ENCODE measurements around the gene TGFBR2. TPM values are rescaled to one million over a fixed set of nuclear protein-coding genes. Genes with fewer than 3 reads are reported as not detected.

Gene TGFBR2
- total RNA-seq, 1 donor from 2014 or later: 39.9 TPM

- no peaks in the 10 kb centered on the region for H3K27me3 Mint-ChIP-seq (ENCODE audit: low read depth, unreplicated experiment)
- H3K9ac ChIP-seq (ENCODE audit: low read length): no peak overlapping the region
- H2AFZ ChIP-seq (ENCODE audit: low read depth, low read length): no peak overlapping the region
- no peak for DNase-seq (ENCODE audit: low read depth)
- no peak overlapping the region for H3K4me3 ChIP-seq (ENCODE audit: insufficient read depth, low read depth, low read length)
- no peaks in the 10 kb centered on the region for H3K27me3 ChIP-seq (ENCODE audit: insufficient read depth, low read length)
- no peaks in the 10 kb centered on the region for H3K9me3 ChIP-seq (ENCODE audit: insufficient read depth, low read depth, low read length)
- no peaks in the 10 kb centered on the region for H3K9me3 Mint-ChIP-seq (ENCODE audit: unreplicated experiment)
- peak overlapping the region; percentile 20 for H3K27ac Mint-ChIP-seq (ENCODE audit: unreplicated experiment)
- TF ChIP-seq EZH2 (IDR thresholded peaks at IDR 0.05; ENCODE audit: insufficient read depth, low read length) (no peak), CTCF (IDR thresholded peaks at IDR 0.05; ENCODE audit: insufficient read depth, low read depth, low read length) (no peak)
- H4K20me1 ChIP-seq (ENCODE audit: insufficient read depth, low read length): peaks cover 54% of the 10 kb centered on the region
- peaks cover 18% of the 10 kb centered on the region for H3K4me1 ChIP-seq (ENCODE audit: insufficient read depth, low read length)
- no peak overlapping the region for H3K4me2 ChIP-seq (ENCODE audit: low read length)
- peaks cover 98% of the 10 kb centered on the region for H3K79me2 ChIP-seq (ENCODE audit: insufficient read depth, low read length)
- peaks cover 5% of the 10 kb centered on the region for H3K36me3 Mint-ChIP-seq (ENCODE audit: low read depth, unreplicated experiment)
- H3K4me1 Mint-ChIP-seq (ENCODE audit: low read depth, unreplicated experiment): peaks cover 43% of the 10 kb centered on the region
- H3K36me3 ChIP-seq (ENCODE audit: insufficient read depth, low read length): no peaks in the 10 kb centered on the region
- no peak overlapping the region for H3K27ac ChIP-seq (ENCODE audit: low read depth, low read length)
- no peak for FAIRE-seq
- H3K4me3 Mint-ChIP-seq (ENCODE audit: unreplicated experiment): no peak overlapping the region
Observed at GRCh38 chr3:30617653-30618052, 11.3 kb downstream of the TGFBR2 start.

- H3K9me3 Mint-ChIP-seq (ENCODE audit: unreplicated experiment): no peaks in the 10 kb centered on the region
- Histone ChIP-seq H3K9ac (ENCODE audit: low read length) (no peak overlapping the region), H3K27me3 (ENCODE audit: insufficient read depth, low read length) (no peaks in the 10 kb centered on the region), H3K4me2 (ENCODE audit: low read length) (no peak overlapping the region), H3K4me3 (ENCODE audit: insufficient read depth, low read depth, low read length) (no peak overlapping the region), H3K4me1 (ENCODE audit: insufficient read depth, low read length) (peaks cover 25% of the 10 kb centered on the region), H3K79me2 (ENCODE audit: insufficient read depth, low read length) (peaks cover 98% of the 10 kb centered on the region), H3K27ac (ENCODE audit: low read depth, low read length) (no peak overlapping the region), H3K36me3 (ENCODE audit: insufficient read depth, low read length) (peaks cover under 1% of the 10 kb centered on the region), H2AFZ (ENCODE audit: low read depth, low read length) (no peak overlapping the region), H3K9me3 (ENCODE audit: insufficient read depth, low read depth, low read length) (no peaks in the 10 kb centered on the region), H4K20me1 (ENCODE audit: insufficient read depth, low read length) (peaks cover 46% of the 10 kb centered on the region)
- TF ChIP-seq EZH2 (IDR thresholded peaks at IDR 0.05; ENCODE audit: insufficient read depth, low read length): no peak
- H3K4me1 Mint-ChIP-seq (ENCODE audit: low read depth, unreplicated experiment): peaks cover 39% of the 10 kb centered on the region
- peaks cover 5% of the 10 kb centered on the region for H3K36me3 Mint-ChIP-seq (ENCODE audit: low read depth, unreplicated experiment)
- H3K27ac Mint-ChIP-seq (ENCODE audit: unreplicated experiment): no peak overlapping the region
- no peak overlapping the region for H3K4me3 Mint-ChIP-seq (ENCODE audit: unreplicated experiment)
- DNase-seq (ENCODE audit: low read depth) (no peak), FAIRE-seq (no peak)
- H3K27me3 Mint-ChIP-seq (ENCODE audit: low read depth, unreplicated experiment): no peaks in the 10 kb centered on the region
Observed at GRCh38 chr3:30618526-30618925, 12.1 kb downstream of the TGFBR2 start.

GRCh38 chr3:30619318-30619717 is 12.9 kb downstream of the TGFBR2 start:
- Histone ChIP-seq H3K79me2 (ENCODE audit: insufficient read depth, low read length) (peaks cover 96% of the 10 kb centered on the region), H3K9ac (ENCODE audit: low read length) (no peak overlapping the region), H3K9me3 (ENCODE audit: insufficient read depth, low read depth, low read length) (no peaks in the 10 kb centered on the region), H3K4me3 (ENCODE audit: insufficient read depth, low read depth, low read length) (no peak overlapping the region), H3K36me3 (ENCODE audit: insufficient read depth, low read length) (peaks cover 5% of the 10 kb centered on the region), H3K4me2 (ENCODE audit: low read length) (no peak overlapping the region), H3K27me3 (ENCODE audit: insufficient read depth, low read length) (no peaks in the 10 kb centered on the region), H2AFZ (ENCODE audit: low read depth, low read length) (no peak overlapping the region), H3K4me1 (ENCODE audit: insufficient read depth, low read length) (peaks cover 26% of the 10 kb centered on the region), H3K27ac (ENCODE audit: low read depth, low read length) (no peak overlapping the region), H4K20me1 (ENCODE audit: insufficient read depth, low read length) (peaks cover 41% of the 10 kb centered on the region)
- H3K27ac Mint-ChIP-seq (ENCODE audit: unreplicated experiment): no peak overlapping the region
- H3K9me3 Mint-ChIP-seq (ENCODE audit: unreplicated experiment): no peaks in the 10 kb centered on the region
- TF ChIP-seq EZH2 (IDR thresholded peaks at IDR 0.05; ENCODE audit: insufficient read depth, low read length) (no peak), CTCF (IDR thresholded peaks at IDR 0.05; ENCODE audit: insufficient read depth, low read depth, low read length) (no peak)
- peaks cover 36% of the 10 kb centered on the region for H3K4me1 Mint-ChIP-seq (ENCODE audit: low read depth, unreplicated experiment)
- FAIRE-seq (no peak), DNase-seq (ENCODE audit: low read depth) (no peak)
- H3K4me3 Mint-ChIP-seq (ENCODE audit: unreplicated experiment): no peak overlapping the region
- peaks cover 7% of the 10 kb centered on the region for H3K36me3 Mint-ChIP-seq (ENCODE audit: low read depth, unreplicated experiment)
- no peaks in the 10 kb centered on the region for H3K27me3 Mint-ChIP-seq (ENCODE audit: low read depth, unreplicated experiment)
